ENCODE data around the gene MPP1. TPM values are rescaled to one million over a fixed set of nuclear protein-coding genes. Genes with fewer than 3 reads are reported as not detected.

Gene MPP1
- total and polyA plus RNA-seq, 2 of the 8 experiments (the other 6 are each of a cell fraction or from before 2014, with no cell fraction given): 7.6 to 13.4 TPM

DNA sequence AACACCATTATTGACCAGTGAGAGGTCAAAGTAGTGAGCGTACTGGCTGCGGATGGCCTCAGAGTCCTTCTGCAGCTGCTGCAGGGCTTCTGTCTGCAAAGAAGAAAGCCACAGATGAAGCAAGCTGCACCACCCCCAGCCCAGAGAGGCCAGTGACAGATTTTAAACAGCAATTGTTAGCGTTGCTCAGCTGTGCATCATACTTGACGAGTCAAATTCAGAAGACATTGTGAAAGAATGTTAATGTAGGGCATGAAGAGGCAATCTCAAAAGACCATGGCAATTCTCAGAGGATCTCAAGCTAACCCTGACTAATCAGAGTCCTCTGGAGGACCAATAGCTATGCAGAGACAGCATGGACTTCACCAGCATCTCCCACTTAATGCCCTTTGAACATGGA lies 26.0 kb downstream of the MPP1 start:
- Histone ChIP-seq H2BK5ac (ENCODE audit: low read depth, low read length) (no peak overlapping the region), H2AK5ac (ENCODE audit: low read depth, low read length) (no peak overlapping the region), H3K27me3 (replicated peaks in 1 of 4; ENCODE audit: control insufficient read depth in 3 of 4, extremely low read depth in 1 of 4, insufficient read depth in 3 of 4, low read length in 3 of 4) (no peaks in the 10 kb centered on the region), H4K91ac (replicated peaks; ENCODE audit: insufficient read length, low read length) (no peak overlapping the region), H3K27ac (ENCODE audit: low read depth, low read length) (no peak overlapping the region), H3K18ac (ENCODE audit: extremely low read depth, low read length) (no peak overlapping the region), H2BK15ac (ENCODE audit: low read length) (no peak overlapping the region), H3K9me3 (ENCODE audit: insufficient read depth in 2 of 2, low read depth in 1 of 2, low read length in 1 of 2) (no peaks in the 10 kb centered on the region), H3K4me1 (replicated peaks in 1 of 4; ENCODE audit: control insufficient read depth in 3 of 4, insufficient read depth in 4 of 4, low read length in 3 of 4) (no peaks in the 10 kb centered on the region; a peak in 1 of 7 replicates), H3K23ac (ENCODE audit: insufficient read length) (no peak overlapping the region), H3K36me3 (ENCODE audit: control insufficient read depth in 2 of 4, insufficient read depth in 4 of 4, low read length in 3 of 4) (peaks cover 20 to 35% (median 28%) of the 10 kb centered on the region in 4 experiments), H3K14ac (ENCODE audit: insufficient read length) (no peak overlapping the region), H3K79me1 (ENCODE audit: low read depth, low read length) (no peaks in the 10 kb centered on the region), H3K23me2 (ENCODE audit: low read depth, low read length) (no peaks in the 10 kb centered on the region), H3K56ac (replicated peaks; ENCODE audit: insufficient read length, low read depth, low read length) (no peak overlapping the region), H2BK120ac (replicated peaks; ENCODE audit: low read depth, low read length) (no peak overlapping the region), H2BK12ac (ENCODE audit: low read depth, low read length) (no peak overlapping the region), H2BK20ac (ENCODE audit: low read length) (no peak overlapping the region), H3K4ac (replicated peaks; ENCODE audit: insufficient read length, low read depth, low read length) (no peak overlapping the region), H3K4me2 (ENCODE audit: insufficient read depth in 1 of 2, low read depth in 2 of 2, low read length in 2 of 2) (no peak overlapping the region), H3K9ac (replicated peaks in 1 of 4; ENCODE audit: extremely low read depth in 1 of 4, low read depth in 3 of 4, low read length in 3 of 4) (no peak overlapping the region), H3K79me2 (ENCODE audit: control insufficient read depth in 1 of 2, insufficient read depth in 2 of 2, low read length in 2 of 2) (no peaks in the 10 kb centered on the region), H4K20me1 (replicated peaks in 1 of 2; ENCODE audit: control insufficient read depth in 1 of 2, insufficient read depth in 2 of 2, low read length in 2 of 2) (peaks cover 5% of the 10 kb centered on the region in 2 experiments), H2AFZ (ENCODE audit: low read length) (no peak overlapping the region), H3K4me3 (ENCODE audit: extremely low read depth in 1 of 4, insufficient read depth in 2 of 4, low read depth in 3 of 4, low read length in 4 of 4) (no peak overlapping the region), H4K5ac (ENCODE audit: insufficient read length, low read depth, low read length) (no peak overlapping the region), H4K8ac (ENCODE audit: extremely low read depth, insufficient read depth, low read length) (no peak overlapping the region)
- no peak for DNase-seq (ENCODE audit: low read depth in 1 of 2, low spot score in 2 of 2)
- POLR2A ChIA-PET (ENCODE audit: partially characterized antibody): interaction anchor here (0.7 to 12.2 kb wide), 7 partner anchors 8 to 60 kb away, joined by 3 to 146 read pairs (median 4); partner anchors contain the start of genes DKC1 and SMIM9
- WGBS, 2 experiments (ENCODE audit: extremely low coverage in 1 of 2, insufficient coverage in 1 of 2, insufficient read length in 1 of 2, insufficient replicate concordance in 2 of 2, low coverage in 1 of 2, low lambda C conversion rate in 2 of 2, missing lambda C conversion rate in 1 of 2): 95% methylated on average over 4 of the region's 4 CpGs; no CpG with 5 or more reads in 1 of the 2 experiments
- no peak for FAIRE-seq
- CTCF ChIA-PET (ENCODE audit: partially characterized antibody): interaction anchor here (1.2 kb wide), 2 partner anchors 15 to 61 kb away, joined by 3 read pairs; no protein-coding TSS in a partner anchor
- TF ChIP-seq NANOG (IDR thresholded peaks at IDR 0.05; ENCODE audit: insufficient read depth, low read depth, low read length, poor library complexity, severe bottlenecking) (no peak), SP2 (IDR thresholded peaks at IDR 0.05; ENCODE audit: low read length) (no peak), JUND (IDR thresholded peaks at IDR 0.05; ENCODE audit: low read length) (no peak), TAF1 (IDR thresholded peaks at IDR 0.05; ENCODE audit: low read depth, low read length) (no peak), TCF12 (IDR thresholded peaks at IDR 0.05; ENCODE audit: low read depth, low read length) (no peak), ZNF274 (IDR thresholded peaks at IDR 0.05; ENCODE audit: borderline replicate concordance, extremely low read depth, low read length) (no peak), SP4 (IDR thresholded peaks at IDR 0.05; ENCODE audit: low read length) (no peak), CBX5 (IDR thresholded peaks at IDR 0.05; ENCODE audit: low read depth, low read length) (no peak), POLR2A (IDR thresholded peaks at IDR 0.05; ENCODE audit: control extremely low read depth in 1 of 2, low read depth in 2 of 2, low read length in 2 of 2) (no peak), MAFK (IDR thresholded peaks at IDR 0.05; ENCODE audit: low read depth, low read length) (no peak), TAF7 (optimal IDR thresholded peaks at IDR 0.05; ENCODE audit: borderline replicate concordance, low read depth, low read length) (no peak), CHD2 (IDR thresholded peaks at IDR 0.05; ENCODE audit: low read length) (no peak), PHF8 (conservative IDR thresholded peaks at IDR 0.05; ENCODE audit: low read depth, low read length) (no peak), ATF3 (IDR thresholded peaks at IDR 0.05; ENCODE audit: insufficient read depth, low read depth, low read length) (no peak)

Measured in H1 (cell line).